ENCODE measurements around the gene CMTR1. TPM values are rescaled to one million over a fixed set of nuclear protein-coding genes. Genes with fewer than 3 reads are reported as not detected.

Gene CMTR1
- polyA plus RNA-seq, 1 donor from 2014 or later, result 64.1 TPM

- Histone ChIP-seq H3K27me3 (ENCODE audit: insufficient read depth, low read depth, low read length) (no peaks in the 10 kb centered on the region), H3K4me2 (ENCODE audit: low read length) (no peak overlapping the region), H2AFZ (ENCODE audit: low read depth, low read length) (no peak overlapping the region), H3K9me2 (ENCODE audit: insufficient read depth, low read length) (no peaks in the 10 kb centered on the region), H4K20me1 (ENCODE audit: insufficient read depth) (no peaks in the 10 kb centered on the region), H3K79me2 (replicated peaks; ENCODE audit: insufficient read depth, low read length) (no peaks in the 10 kb centered on the region), H3F3A (ENCODE audit: insufficient read depth, low read length, poor library complexity, severe bottlenecking) (no peaks in the 10 kb centered on the region), H3K9ac (ENCODE audit: low read length) (no peak overlapping the region), H3K9me3 (ENCODE audit: low read length) (no peaks in the 10 kb centered on the region), H3K27ac (ENCODE audit: low read length) (no peak overlapping the region), H3K4me3 (ENCODE audit: low read length) (no peak overlapping the region), H3K36me3 (ENCODE audit: insufficient read depth, low read length) (no peaks in the 10 kb centered on the region)
- no peak for TF ChIP-seq CTCF (IDR thresholded peaks at IDR 0.05; ENCODE audit: poor library complexity, severe bottlenecking)
- TF ChIP-seq REST (IDR thresholded peaks at IDR 0.05; ENCODE audit: borderline replicate concordance), result no peak
- TF ChIP-seq POLR2AphosphoS5 (IDR thresholded peaks at IDR 0.05), result no peak
- TF ChIP-seq RAD21 (conservative IDR thresholded peaks at IDR 0.05), result no peak
- no peak for TF ChIP-seq TAF1 (IDR thresholded peaks at IDR 0.05; ENCODE audit: low read depth)
- TF ChIP-seq EP300 (conservative IDR thresholded peaks at IDR 0.05; ENCODE audit: poor library complexity, severe bottlenecking), result no peak
- TF ChIP-seq MXI1 (conservative IDR thresholded peaks at IDR 0.05; ENCODE audit: poor library complexity, severe bottlenecking), result no peak
These were observed 73.5 kb downstream of the CMTR1 start for GRCh38 chr6:37506479-37506878.

- Histone ChIP-seq H3K27ac (ENCODE audit: low read length) (no peak overlapping the region), H3K36me3 (ENCODE audit: insufficient read depth, low read length) (no peaks in the 10 kb centered on the region), H3K9me3 (ENCODE audit: low read length) (no peaks in the 10 kb centered on the region), H3K27me3 (ENCODE audit: insufficient read depth, low read depth, low read length) (no peaks in the 10 kb centered on the region), H2AFZ (ENCODE audit: low read depth, low read length) (no peak overlapping the region), H3K9ac (ENCODE audit: low read length) (no peak overlapping the region), H3K4me3 (ENCODE audit: low read length) (no peak overlapping the region), H3K9me2 (ENCODE audit: insufficient read depth, low read length) (no peaks in the 10 kb centered on the region), H3K79me2 (replicated peaks; ENCODE audit: insufficient read depth, low read length) (no peaks in the 10 kb centered on the region), H3K4me2 (ENCODE audit: low read length) (no peak overlapping the region), H3F3A (ENCODE audit: insufficient read depth, low read length, poor library complexity, severe bottlenecking) (no peaks in the 10 kb centered on the region), H4K20me1 (ENCODE audit: insufficient read depth) (no peaks in the 10 kb centered on the region)
- TF ChIP-seq CTCF (IDR thresholded peaks at IDR 0.05; ENCODE audit: poor library complexity, severe bottlenecking), result no peak
- TF ChIP-seq MXI1 (conservative IDR thresholded peaks at IDR 0.05; ENCODE audit: poor library complexity, severe bottlenecking), result no peak
- no peak for TF ChIP-seq TAF1 (IDR thresholded peaks at IDR 0.05; ENCODE audit: low read depth)
- TF ChIP-seq REST (IDR thresholded peaks at IDR 0.05; ENCODE audit: borderline replicate concordance), result no peak
- no peak for TF ChIP-seq POLR2AphosphoS5 (IDR thresholded peaks at IDR 0.05)
- TF ChIP-seq RAD21 (conservative IDR thresholded peaks at IDR 0.05), result no peak
- TF ChIP-seq EP300 (conservative IDR thresholded peaks at IDR 0.05; ENCODE audit: poor library complexity, severe bottlenecking), result no peak
- no peak for TF ChIP-seq SMC3 (conservative IDR thresholded peaks at IDR 0.05; ENCODE audit: poor library complexity)
- no peak for TF ChIP-seq EZH2 (IDR thresholded peaks at IDR 0.05; ENCODE audit: borderline replicate concordance, insufficient read depth, low read length, poor library complexity, severe bottlenecking)
These were observed 74.1 kb downstream of the CMTR1 start for GRCh38 chr6:37507077-37507476.

All from neural cell (in vitro differentiated cells).